ENCODE results near the gene TRAM2. TPM values are rescaled to one million over a fixed set of nuclear protein-coding genes. Genes with fewer than 3 reads are reported as not detected.

TRAM2 gene
- total RNA-seq, 1 experiment from 2014 or later: 12.8 TPM

- no peak for DNase-seq
- intact Hi-C loops (cut with micrococcal nuclease; ENCODE audit: unreplicated experiment): loop anchor here (5.0 kb wide), 1 partner anchor 94 kb away; no protein-coding TSS in a partner anchor
- H3K9me3 Mint-ChIP-seq (ENCODE audit: low read depth, unreplicated experiment): no peaks in the 10 kb centered on the region
- no peak overlapping the region for H3K27ac Mint-ChIP-seq (ENCODE audit: unreplicated experiment)
- H3K4me1 Mint-ChIP-seq (ENCODE audit: low read depth, unreplicated experiment): peaks cover 21% of the 10 kb centered on the region
- CTCF ChIA-PET: interaction anchor here (1.6 kb wide), 1 partner anchor 177 kb away, joined by 5 read pairs; the partner anchor contains the start of gene EFHC1
- H3K36me3 Mint-ChIP-seq (ENCODE audit: insufficient read depth, unreplicated experiment): no peaks in the 10 kb centered on the region
- BruUV-seq (replicated peaks): no TSS peak
- H3K4me3 Mint-ChIP-seq (ENCODE audit: low read depth, unreplicated experiment): no peak overlapping the region
- H3K27me3 Mint-ChIP-seq (ENCODE audit: unreplicated experiment): peaks cover 13% of the 10 kb centered on the region
- TF ChIP-seq CTCF (IDR thresholded peaks at IDR 0.05; ENCODE audit: unreplicated experiment): no peak
Observed at GRCh38 chr6:52596371-52597028, 19.6 kb upstream of the TRAM2 start.

GRCh38 chr6:52595796-52596130 is 18.9 kb upstream of the TRAM2 start:
- Mint-ChIP-seq H3K27ac (ENCODE audit: unreplicated experiment) (no peak overlapping the region), H3K27me3 (ENCODE audit: unreplicated experiment) (peaks cover 13% of the 10 kb centered on the region), H3K36me3 (ENCODE audit: insufficient read depth, unreplicated experiment) (no peaks in the 10 kb centered on the region), H3K9me3 (ENCODE audit: low read depth, unreplicated experiment) (no peaks in the 10 kb centered on the region), H3K4me1 (ENCODE audit: low read depth, unreplicated experiment) (peaks cover 21% of the 10 kb centered on the region), H3K4me3 (ENCODE audit: low read depth, unreplicated experiment) (no peak overlapping the region)
- no peak for TF ChIP-seq CTCF (IDR thresholded peaks at IDR 0.05; ENCODE audit: unreplicated experiment)
- no TSS peak for BruUV-seq (replicated peaks)
- CTCF ChIA-PET: interaction anchor here (0.9 to 1.3 kb wide), 2 partner anchors 177 to 267 kb away, joined by 3 to 4 read pairs; no protein-coding TSS in a partner anchor
- intact Hi-C loops (cut with micrococcal nuclease; ENCODE audit: unreplicated experiment): loop anchor here (5.0 kb wide), 1 partner anchor 93 kb away; no protein-coding TSS in a partner anchor
- DNase-seq: no peak

- Mint-ChIP-seq H3K27ac (ENCODE audit: unreplicated experiment) (no peak overlapping the region), H3K9me3 (ENCODE audit: low read depth, unreplicated experiment) (no peaks in the 10 kb centered on the region), H3K36me3 (ENCODE audit: insufficient read depth, unreplicated experiment) (no peaks in the 10 kb centered on the region), H3K4me1 (ENCODE audit: low read depth, unreplicated experiment) (peaks cover 21% of the 10 kb centered on the region), H3K4me3 (ENCODE audit: low read depth, unreplicated experiment) (no peak overlapping the region), H3K27me3 (ENCODE audit: unreplicated experiment) (peaks cover 13% of the 10 kb centered on the region)
- intact Hi-C loops (cut with micrococcal nuclease; ENCODE audit: unreplicated experiment): loop anchor here (1.0 to 5.0 kb wide), 2 partner anchors 93 to 179 kb away; no protein-coding TSS in a partner anchor
- no TSS peak for BruUV-seq (replicated peaks)
- CTCF ChIA-PET: interaction anchor here (0.9 to 1.3 kb wide), 3 partner anchors 15 to 267 kb away, joined by 3 to 4 read pairs (median 3); no protein-coding TSS in a partner anchor
- no peak for DNase-seq
- no peak for TF ChIP-seq CTCF (IDR thresholded peaks at IDR 0.05; ENCODE audit: unreplicated experiment)
Observed at GRCh38 chr6:52595000-52595795, 18.3 kb upstream of the TRAM2 start.

DNA sequence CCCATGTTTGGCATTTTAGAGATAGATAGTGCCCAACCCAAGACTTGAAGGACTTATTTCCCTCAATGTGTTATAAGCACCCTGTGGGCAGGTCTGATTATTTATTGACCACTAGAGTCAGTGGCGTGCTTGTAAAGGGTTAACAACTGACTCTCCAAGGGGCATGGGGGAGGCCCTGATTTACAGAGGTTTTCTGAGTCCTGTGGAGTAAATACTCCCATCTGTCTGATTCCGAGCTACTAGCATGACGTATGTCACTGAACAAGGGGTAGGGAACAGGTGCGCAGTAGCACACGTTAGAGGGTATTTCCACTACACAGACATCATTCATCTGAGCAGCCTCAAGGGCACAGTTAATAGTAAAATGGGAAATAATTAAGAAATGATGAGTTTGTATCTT is 17.4 kb upstream of the TRAM2 start:
- Mint-ChIP-seq H3K27me3 (ENCODE audit: unreplicated experiment) (peaks cover 13% of the 10 kb centered on the region), H3K4me1 (ENCODE audit: low read depth, unreplicated experiment) (peaks cover 22% of the 10 kb centered on the region), H3K27ac (ENCODE audit: unreplicated experiment) (no peak overlapping the region), H3K36me3 (ENCODE audit: insufficient read depth, unreplicated experiment) (no peaks in the 10 kb centered on the region), H3K9me3 (ENCODE audit: low read depth, unreplicated experiment) (no peaks in the 10 kb centered on the region), H3K4me3 (ENCODE audit: low read depth, unreplicated experiment) (no peak overlapping the region)
- TF ChIP-seq CTCF (IDR thresholded peaks at IDR 0.05; ENCODE audit: unreplicated experiment): no peak
- CTCF ChIA-PET: interaction anchor here (0.9 kb wide), 1 partner anchor 14 kb away, joined by 3 read pairs; no protein-coding TSS in a partner anchor
- intact Hi-C loops (cut with micrococcal nuclease; ENCODE audit: unreplicated experiment): loop anchor here (1.0 kb wide), 1 partner anchor 178 kb away; no protein-coding TSS in a partner anchor
- DNase-seq: no peak
- BruUV-seq (replicated peaks): no TSS peak

All from Calu3 (cell line).